OCI-LY1 (cell line): ENCODE data around the gene GSX2.

Experiments used
- CTCF ChIP-seq: fragments of 200-600 bp; sonication (generic), shearing (Covaris generic); IDR thresholded peaks from 2 replicates; pipeline ENCODE4 v1.5.1; 2017; ENCODE audit warnings: mild to moderate bottlenecking, antibody characterized with exemption, low read length, moderate library complexity, mixed read lengths
- EZH2 ChIP-seq: fragments of 200-600 bp; sonication (generic), shearing (Covaris generic); IDR thresholded peaks from 2 replicates; pipeline ENCODE4 v1.8.0; 2017; ENCODE audit warnings: borderline replicate concordance, mixed run types, mild to moderate bottlenecking, antibody characterized with exemption, low read length, moderate library complexity, mixed read lengths

DNA sequence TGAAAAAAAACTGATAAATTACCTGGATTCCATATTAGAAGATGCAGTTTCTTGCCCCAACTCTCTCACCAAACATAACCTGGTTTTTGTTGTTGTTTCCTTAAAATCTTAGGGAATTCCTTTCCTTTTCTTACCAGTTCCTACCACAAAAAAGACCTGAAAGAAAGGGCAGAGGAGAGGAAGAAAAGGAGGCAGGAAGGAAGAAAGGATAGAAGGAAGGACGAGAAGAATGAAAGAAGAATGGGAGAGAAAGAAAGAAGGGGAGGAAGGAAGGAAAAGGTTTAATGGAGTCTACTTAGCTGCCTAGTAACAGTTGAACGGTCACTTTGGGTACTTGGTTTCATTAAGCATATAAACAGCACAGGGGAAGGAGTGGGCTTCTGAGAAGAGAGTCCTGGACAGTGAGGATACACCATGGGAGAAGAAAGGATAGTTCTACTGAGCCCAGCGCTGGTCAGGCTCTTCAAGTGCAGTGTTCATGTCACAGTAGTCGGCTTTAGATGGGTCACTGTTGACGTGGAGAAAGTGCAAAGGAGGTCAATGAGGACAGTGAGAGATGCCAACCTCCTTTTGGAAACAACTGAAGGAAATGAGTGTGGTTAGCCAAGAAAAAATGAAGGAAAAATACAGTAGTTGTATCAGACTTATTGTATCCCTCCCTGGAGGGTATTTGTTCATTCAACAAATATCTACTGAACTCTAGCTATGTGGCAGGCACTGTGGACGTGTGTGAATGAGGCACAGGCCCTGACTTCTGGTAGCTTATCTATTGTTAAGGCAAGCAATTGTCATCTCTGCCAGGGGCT, 34.5 kb upstream of the GSX2 start:
- TF ChIP-seq CTCF: no peak
- no peak for TF ChIP-seq EZH2
